HG03064 (cell line): ENCODE data around the gene SDC4.

Experiments
- ATAC-seq: cut with Tn5 transposase; IDR thresholded peaks from one replicate; pipeline ENCODE4 v1.9.1; 2021; ENCODE audit warnings: low read depth; ENCODE audit not compliant: unreplicated experiment

The SDC4 gene

GRCh38 chr20:45344168-45344860 lies 3.9 kb downstream of the SDC4 start:
- ATAC-seq: no peak

GRCh38 chr20:45343532-45344167 lies 4.6 kb downstream of the SDC4 start:
- ATAC-seq: no peak

GRCh38 chr20:45342855-45343531 lies 5.2 kb downstream of the SDC4 start:
- no peak for ATAC-seq

GRCh38 chr20:45341939-45342854 lies 6.0 kb downstream of the SDC4 start:
- no peak for ATAC-seq

- no peak for ATAC-seq
These were observed 6.7 kb downstream of the SDC4 start for GRCh38 chr20:45341579-45341938.

- ATAC-seq: no peak
These were observed 7.3 kb downstream of the SDC4 start for GRCh38 chr20:45340951-45341350.

- no peak for ATAC-seq
These were observed 7.9 kb downstream of the SDC4 start for GRCh38 chr20:45340236-45340847.

- ATAC-seq: no peak
These were observed 8.4 kb downstream of the SDC4 start for GRCh38 chr20:45339799-45340198.

GRCh38 chr20:45339084-45339483 lies 9.1 kb downstream of the SDC4 start:
- ATAC-seq: no peak

GRCh38 chr20:45338121-45339030 lies 9.8 kb downstream of the SDC4 start:
- ATAC-seq: no peak

- ATAC-seq: no peak
These were observed 10.7 kb downstream of the SDC4 start for GRCh38 chr20:45337367-45338120.

GRCh38 chr20:45336530-45337366 lies 11.5 kb downstream of the SDC4 start:
- no peak for ATAC-seq

- ATAC-seq: no peak
These were observed 17.7 kb downstream of the SDC4 start for GRCh38 chr20:45330476-45330875.

- ATAC-seq: no peak
These were observed 18.5 kb downstream of the SDC4 start for GRCh38 chr20:45329497-45330319.

- no peak for ATAC-seq
These were observed 19.8 kb downstream of the SDC4 start for GRCh38 chr20:45328451-45328850.

- no peak for ATAC-seq
These were observed 22.9 kb downstream of the SDC4 start for GRCh38 chr20:45325371-45325770.

- no peak for ATAC-seq
These were observed 24.5 kb downstream of the SDC4 start for GRCh38 chr20:45323731-45324130.
